ENCODE data around the gene CCDC175.
A peak's percentile ranks its signal among the peaks of the same experiment; 100 is the strongest.

CCDC175 gene

DNA sequence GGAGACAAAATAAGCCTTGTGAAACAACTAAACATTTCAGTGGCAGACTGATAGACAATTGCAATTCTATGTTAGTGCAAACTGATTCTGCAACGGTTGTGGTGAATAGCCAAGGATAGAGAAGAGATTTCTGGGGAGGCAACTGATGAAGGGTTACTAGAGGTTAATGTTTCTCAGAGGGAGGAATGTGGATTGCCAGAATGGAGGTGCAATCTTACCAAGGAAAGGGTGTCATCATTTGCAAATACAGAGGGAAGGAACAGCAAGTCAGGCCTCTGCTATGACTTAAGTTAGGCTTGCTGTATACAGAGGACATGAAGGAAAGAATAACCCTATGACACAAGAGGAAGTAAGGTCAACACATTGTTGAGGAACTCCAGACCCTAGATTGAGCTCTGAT is 35.8 kb downstream of the CCDC175 start:
- DNase-seq (ENCODE audit: low read depth), result no peak

DNA sequence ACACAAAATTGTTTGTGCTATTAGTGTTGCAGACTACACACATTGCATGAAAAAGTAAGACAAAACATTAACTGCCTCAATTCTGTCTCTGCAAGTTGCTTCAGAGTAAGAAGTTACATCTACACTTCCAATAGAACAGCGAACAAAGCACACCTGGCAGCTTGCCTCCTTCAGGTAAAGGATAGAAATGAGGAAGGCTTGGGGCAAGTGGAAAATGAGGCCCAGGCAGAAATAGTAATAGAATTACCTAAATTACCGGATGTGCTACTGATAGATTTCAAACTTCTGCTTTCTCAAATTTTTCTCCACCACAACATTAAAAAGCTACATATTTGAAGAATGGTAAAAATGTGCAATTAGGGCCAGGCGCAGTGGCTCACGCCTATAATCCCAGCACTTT is 37.7 kb downstream of the CCDC175 start:
- no peak for DNase-seq (ENCODE audit: low read depth)

DNA sequence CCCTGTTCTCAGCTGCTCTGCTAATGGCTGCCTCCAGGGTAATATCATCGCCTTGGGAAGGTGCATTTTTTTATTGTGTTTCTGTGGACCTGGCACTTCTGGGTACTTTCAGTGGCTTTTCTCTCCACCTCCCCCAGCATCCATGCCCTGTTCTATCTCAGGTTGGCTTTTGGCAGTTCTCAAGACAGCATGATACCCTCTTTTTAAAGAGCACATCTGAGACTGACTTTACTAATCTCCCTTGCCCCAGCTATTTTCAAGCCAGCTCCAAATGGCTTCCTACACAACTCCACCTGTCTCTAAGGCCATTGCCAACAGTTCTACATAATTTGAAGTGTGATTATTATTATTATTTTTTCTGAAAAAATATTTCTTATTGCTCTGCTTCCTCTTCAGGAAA is 39.1 kb downstream of the CCDC175 start:
- no peak for DNase-seq (ENCODE audit: low read depth)

GRCh38 chr14:59534361-59534987 is 42.1 kb downstream of the CCDC175 start:
- DNase-seq (ENCODE audit: low read depth), result peak; percentile 49

DNA sequence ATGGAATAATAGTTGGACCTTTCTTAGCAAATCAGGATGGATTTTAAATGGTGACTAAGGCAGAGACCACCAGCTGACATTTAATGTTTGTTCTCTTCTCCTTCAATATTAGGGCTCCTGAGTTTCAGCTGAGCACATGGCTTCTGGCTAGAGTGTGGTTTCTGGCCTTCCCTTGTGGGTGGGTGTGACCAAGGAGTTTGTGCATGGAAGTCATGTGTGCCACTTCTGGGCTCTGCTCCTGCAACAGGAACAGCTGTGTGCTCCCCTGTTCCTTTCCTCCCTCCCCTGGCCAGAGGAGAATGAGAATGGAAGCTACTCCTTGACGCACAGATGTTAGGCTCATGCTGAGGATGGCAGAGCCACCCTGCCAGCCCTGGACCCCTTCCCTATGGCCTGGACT is 44.2 kb downstream of the CCDC175 start:
- DNase-seq (ENCODE audit: low read depth), result no peak

- DNase-seq (ENCODE audit: low read depth), result no peak
Measured at GRCh38 chr14:59530349-59530748, 46.3 kb downstream of the CCDC175 start.

GRCh38 chr14:59529189-59529588 is 47.4 kb downstream of the CCDC175 start:
- no peak for DNase-seq (ENCODE audit: low read depth)

DNA sequence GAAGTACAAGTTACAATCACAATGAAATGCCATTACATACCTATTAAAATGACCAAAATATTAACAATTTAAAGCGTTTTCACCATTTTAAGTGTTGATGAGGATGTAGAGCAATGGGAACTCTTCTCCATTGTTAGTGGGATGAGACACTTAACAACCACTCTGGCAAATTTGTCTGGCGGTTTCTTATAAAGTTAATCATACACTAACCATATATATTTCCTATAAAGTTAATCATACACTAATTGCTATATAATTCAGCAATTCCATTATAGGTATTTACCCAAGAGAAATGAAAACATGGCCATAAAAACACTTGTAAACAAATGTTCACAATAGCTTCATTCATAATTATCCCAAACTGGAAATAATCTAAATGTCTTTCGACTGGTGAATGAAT is 56.4 kb downstream of the CCDC175 start:
- DNase-seq (ENCODE audit: low read depth), result no peak

DNA sequence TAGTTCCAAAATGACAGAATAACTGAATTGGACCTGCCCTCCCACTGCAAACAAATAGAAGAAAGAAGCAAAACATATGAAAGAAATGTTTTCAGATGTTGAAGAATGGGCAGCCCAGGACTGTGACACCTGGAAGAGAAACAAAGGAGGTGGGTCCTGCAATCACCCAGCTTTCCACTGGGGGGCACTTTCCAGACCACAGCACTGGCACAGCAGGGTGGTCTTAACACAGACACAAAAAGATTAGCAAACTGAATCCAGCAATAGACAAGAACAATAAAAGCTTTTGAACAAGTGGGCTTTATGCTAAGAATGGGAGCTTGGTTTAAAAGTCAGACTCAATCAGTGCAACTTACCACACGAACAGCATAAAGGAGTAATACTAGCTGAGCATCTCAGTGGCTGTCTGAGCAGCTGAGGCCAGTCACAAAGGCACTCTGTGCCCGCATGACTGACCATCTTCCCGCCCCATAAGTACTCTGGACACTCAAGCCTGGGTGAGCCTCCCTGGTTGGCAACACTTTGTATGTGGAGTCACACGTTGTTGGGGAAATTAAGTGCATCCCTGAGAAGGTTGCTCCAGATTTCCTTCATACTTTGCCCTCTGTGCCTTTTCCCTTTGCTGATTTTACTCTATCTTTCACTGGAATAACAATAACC is 64.6 kb downstream of the CCDC175 start:
- no peak for DNase-seq (ENCODE audit: low read depth)

DNA sequence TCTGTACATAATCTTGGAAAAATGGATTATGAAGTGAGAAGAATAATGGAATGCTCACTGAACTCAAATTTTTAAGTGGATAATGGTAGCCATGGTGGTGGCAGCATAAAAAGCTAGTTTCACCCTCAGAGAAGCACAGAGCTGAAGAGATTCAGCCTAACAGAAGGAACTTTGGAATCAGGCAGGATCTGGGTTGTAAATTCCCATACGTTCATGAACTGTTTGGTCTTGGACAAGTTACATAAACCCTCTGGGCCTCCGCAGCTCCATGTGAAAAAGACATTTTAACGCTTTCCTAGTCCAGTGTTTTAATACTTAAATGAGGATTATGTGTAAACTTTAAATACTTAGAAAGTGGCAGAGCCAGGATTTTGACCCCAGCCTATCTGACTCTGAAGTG is 65.6 kb downstream of the CCDC175 start:
- DNase-seq (ENCODE audit: low read depth), result no peak

GRCh38 chr14:59510001-59510400 is 66.6 kb downstream of the CCDC175 start:
- DNase-seq (ENCODE audit: low read depth), result peak; percentile 22

GRCh38 chr14:59509101-59509500 is 67.5 kb downstream of the CCDC175 start:
- no peak for DNase-seq (ENCODE audit: low read depth)

- no peak for DNase-seq (ENCODE audit: low read depth)
Measured at GRCh38 chr14:59507752-59508103, 68.9 kb downstream of the CCDC175 start.

GRCh38 chr14:59507063-59507751 is 69.4 kb downstream of the CCDC175 start:
- peak; percentile 69 for DNase-seq (ENCODE audit: low read depth)

GRCh38 chr14:59503256-59503655 is 73.4 kb downstream of the CCDC175 start:
- no peak for DNase-seq (ENCODE audit: low read depth)

DNA sequence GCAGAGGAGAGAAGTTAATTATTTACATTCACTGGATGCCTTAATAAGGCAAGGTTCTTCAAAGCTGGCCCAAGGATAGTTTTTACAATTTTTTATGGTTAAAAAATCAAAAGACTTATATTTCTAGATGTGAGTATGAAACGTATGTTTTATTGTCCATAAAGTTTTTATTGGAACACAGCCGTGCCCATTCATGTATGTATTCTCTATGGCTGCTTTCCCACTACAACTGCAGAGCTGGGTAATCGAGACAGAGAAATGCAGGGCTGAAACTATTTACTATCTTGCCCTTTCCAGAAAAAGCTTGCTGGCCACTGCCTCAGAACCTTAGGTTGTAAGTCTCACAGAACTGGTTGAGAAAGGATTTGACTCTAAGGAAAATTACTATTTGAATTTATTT is 75.9 kb downstream of the CCDC175 start:
- DNase-seq (ENCODE audit: low read depth), result no peak

DNA sequence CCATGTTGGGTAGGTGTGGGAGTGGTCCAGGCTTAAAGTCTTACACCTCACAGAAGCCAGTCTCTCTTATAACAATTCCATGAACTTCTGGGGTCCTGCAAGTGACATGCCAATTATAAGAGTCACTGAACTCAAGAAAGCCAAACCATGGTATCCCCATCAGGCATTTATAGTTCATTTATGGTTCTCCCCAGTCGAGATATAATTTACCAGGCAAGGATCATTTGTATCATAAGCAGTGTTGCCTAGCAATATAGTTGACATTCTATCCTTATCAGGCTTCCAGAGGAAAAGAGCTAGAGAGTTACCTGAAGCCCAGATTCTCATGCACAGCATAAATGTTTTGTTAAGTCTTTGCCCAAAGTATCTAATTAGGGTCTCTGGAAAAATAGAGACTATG is 84.2 kb downstream of the CCDC175 start:
- no peak for DNase-seq (ENCODE audit: low read depth)

DNA sequence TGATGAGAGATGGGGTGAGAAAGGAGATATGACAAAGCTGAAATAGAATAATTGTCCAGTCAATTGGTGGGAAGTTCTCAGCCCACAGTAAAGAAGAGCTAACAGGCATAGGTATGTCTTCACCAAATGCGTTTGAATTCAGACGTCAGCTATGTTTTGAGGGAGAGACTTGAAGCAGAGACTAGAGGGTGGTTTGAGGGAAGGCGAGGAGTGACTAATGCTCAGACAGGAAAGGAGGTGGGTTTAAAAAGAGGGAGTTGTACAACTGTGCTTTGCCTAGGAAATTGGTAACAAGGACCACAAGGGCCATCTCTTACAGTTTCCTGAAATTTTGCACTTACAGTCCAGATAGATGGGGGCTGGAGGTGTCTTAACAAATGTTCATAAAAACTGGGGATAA is 85.9 kb downstream of the CCDC175 start:
- peak; percentile 25 for DNase-seq (ENCODE audit: low read depth)

- peak; percentile 42 for DNase-seq (ENCODE audit: low read depth)
Measured at GRCh38 chr14:59484639-59485175, 91.9 kb downstream of the CCDC175 start.

GRCh38 chr14:59483819-59484638 is 92.6 kb downstream of the CCDC175 start, which contains the start of the genes JKAMP and L3HYPDH:
Gene JKAMP, plus strand, starts transcription at chr14:59484517. Its CDS starts 73 bp downstream, at chr14:59484590.
Gene L3HYPDH, minus strand, starts transcription at chr14:59484408. Its CDS starts 92 bp downstream, at chr14:59484316.
- DNase-seq (ENCODE audit: low read depth), result peak; percentile 95

DNA sequence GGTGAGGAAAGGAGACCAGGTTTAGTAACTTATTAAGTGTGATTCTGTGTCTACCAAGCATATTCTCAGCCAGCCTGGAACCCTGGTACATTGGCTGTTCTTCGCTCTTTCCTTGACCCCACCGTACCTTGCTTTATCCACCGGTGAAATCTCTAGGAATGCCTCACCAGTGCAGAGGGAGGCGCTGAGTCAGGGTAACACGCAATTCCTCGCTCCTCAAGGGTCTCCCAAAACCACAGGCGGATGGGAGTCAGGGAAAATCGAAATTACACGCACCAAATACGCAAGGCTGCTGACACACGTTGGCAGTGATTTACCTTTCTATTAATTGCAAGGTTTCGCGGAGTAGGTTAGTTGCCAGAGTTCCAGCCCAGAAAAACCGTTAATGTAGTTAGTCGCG is 93.2 kb downstream of the CCDC175 start:
- peak; percentile 65 for DNase-seq (ENCODE audit: low read depth)
